HepG2 (cell line): ENCODE data around the gene ECHS1. TPM values are rescaled to one million over a fixed set of nuclear protein-coding genes. Genes with fewer than 3 reads are reported as not detected.

ENCODE experiments used
- ARNT2 ChIP-seq: sonication (generic); formaldehyde crosslinking; IDR thresholded peaks from 2 replicates; pipeline ENCODE4 v1.8.0; 2022; ENCODE audit warnings: mild to moderate bottlenecking, low read depth, missing genetic modification reagents, moderate library complexity
- GATA4 ChIP-seq: sonication (generic); IDR thresholded peaks from 2 replicates; pipeline ENCODE4 v1.6.1; 2016; ENCODE audit warnings: antibody characterized with exemption, low read depth, borderline replicate concordance
- HES4 ChIP-seq: sonication (generic); formaldehyde crosslinking; IDR thresholded peaks from 2 replicates; pipeline ENCODE4 v1.9.0; 2021; ENCODE audit warnings: mild to moderate bottlenecking, missing genetic modification reagents, borderline replicate concordance
- JUN ChIP-seq: sonication (generic); formaldehyde crosslinking; IDR thresholded peaks from 2 replicates; pipeline ENCODE4 v1.4.0; 2020; ENCODE audit warnings: mild to moderate bottlenecking, missing genetic modification reagents
- KLF11 ChIP-seq: IDR thresholded peaks from 2 replicates; pipeline ENCODE4 v1.6.1; 2016; ENCODE audit warnings: missing compliant biosample characterization
- MZF1 ChIP-seq: sonication (generic); formaldehyde crosslinking; IDR thresholded peaks from 2 replicates; pipeline ENCODE4 v1.8.1; 2023; ENCODE audit warnings: mild to moderate bottlenecking, missing genetic modification reagents, borderline replicate concordance
- NFIC ChIP-seq: IDR thresholded peaks from 2 replicates; pipeline ENCODE4 v1.6.1; 2012; ENCODE audit warnings: mild to moderate bottlenecking, low read length, inconsistent platforms
- NR2C2 ChIP-seq: sonication (generic); formaldehyde crosslinking; IDR thresholded peaks from 2 replicates; pipeline ENCODE4 v1.4.0; 2020; ENCODE audit warnings: missing genetic modification reagents, mild to moderate bottlenecking, moderate library complexity, borderline replicate concordance
- PHF21A ChIP-seq: sonication (generic); formaldehyde crosslinking; IDR thresholded peaks from 2 replicates; pipeline ENCODE4 v1.5.0; 2020; ENCODE audit warnings: mild to moderate bottlenecking, missing genetic modification reagents
- REPIN1 ChIP-seq: sonication (generic); formaldehyde crosslinking; IDR thresholded peaks from 2 replicates; pipeline ENCODE4 v1.8.0; 2022; ENCODE audit warnings: missing genetic modification reagents, low read depth, mild to moderate bottlenecking, borderline replicate concordance
- SAP130 ChIP-seq: IDR thresholded peaks from 2 replicates; pipeline ENCODE4 v1.6.1; 2016; ENCODE audit warnings: low read depth
- ZFP90 ChIP-seq: sonication (generic); formaldehyde crosslinking; IDR thresholded peaks from 2 replicates; pipeline ENCODE4 v1.8.0; 2022; ENCODE audit warnings: missing genetic modification reagents, mild to moderate bottlenecking, inconsistent platforms, borderline replicate concordance
- ZNF207 ChIP-seq: fragments of 450-650 bp; IDR thresholded peaks from 2 replicates; pipeline ENCODE4 v1.6.1; 2016; ENCODE audit warnings: antibody characterized with exemption, borderline replicate concordance
- ZNF430 ChIP-seq: sonication (generic); formaldehyde crosslinking; IDR thresholded peaks from 2 replicates; pipeline ENCODE4 v1.9.0; 2021; ENCODE audit warnings: mild to moderate bottlenecking, missing genetic modification reagents
- polyA plus RNA-seq, 8 experiments: library from polyadenylated mRNA; depleted of rRNA in 3 of 8; stranded (reverse) in 7 of 8; unstranded in 1 of 8; fragments of >200 nt; fragmentation: Illumina TruSeq in 4 of 8; extraction: Trizol in 4 of 8; gene quantifications; 2 replicates each; pipeline versions ENCODE4 v1.2.1 to v1.2.3, GENCODE V29; 2011 to 2016; ENCODE audit warnings: low read depth in 4 of 8, missing spikeins in 1 of 8, mixed read lengths in 1 of 8; ENCODE audit not compliant: insufficient read depth in 1 of 8
- total RNA-seq, 5 experiments: library from RNA; depleted of rRNA; stranded (reverse); fragments of >200 nt; fragmentation: Illumina TruSeq; extraction: Trizol; gene quantifications; 2 replicates each; pipeline ENCODE4 v1.2.3, GENCODE V29; 2016; ENCODE audit warnings: low read depth in 1 of 5
- TF ChIP-seq, protein P1 (sequence below): sonication (generic); formaldehyde crosslinking; IDR thresholded peaks from 2 replicates; pipeline ENCODE4 v1.4.0; 2020; ENCODE audit warnings: mild to moderate bottlenecking, missing genetic modification reagents
- TF ChIP-seq, protein P2 (sequence below): IDR thresholded peaks from 2 replicates; pipeline ENCODE4 v1.6.1; 2016; ENCODE audit warnings: missing compliant biosample characterization, missing genetic modification reagents, borderline replicate concordance
- TF ChIP-seq, protein P3 (sequence below): sonication (generic); formaldehyde crosslinking; IDR thresholded peaks from 2 replicates; pipeline ENCODE4 v1.5.1; 2020; ENCODE audit warnings: missing genetic modification reagents, mild to moderate bottlenecking, borderline replicate concordance
- TF ChIP-seq, protein P4 (sequence below): sonication (generic); formaldehyde crosslinking; IDR thresholded peaks from 2 replicates; pipeline ENCODE4 v1.9.0; 2021; ENCODE audit warnings: missing genetic modification reagents, borderline replicate concordance

The ECHS1 gene
- total and polyA plus RNA-seq, 2 of the 13 experiments (the other 11 are each of a cell fraction or from before 2014, with no cell fraction given): 32.7 to 195 TPM

DNA sequence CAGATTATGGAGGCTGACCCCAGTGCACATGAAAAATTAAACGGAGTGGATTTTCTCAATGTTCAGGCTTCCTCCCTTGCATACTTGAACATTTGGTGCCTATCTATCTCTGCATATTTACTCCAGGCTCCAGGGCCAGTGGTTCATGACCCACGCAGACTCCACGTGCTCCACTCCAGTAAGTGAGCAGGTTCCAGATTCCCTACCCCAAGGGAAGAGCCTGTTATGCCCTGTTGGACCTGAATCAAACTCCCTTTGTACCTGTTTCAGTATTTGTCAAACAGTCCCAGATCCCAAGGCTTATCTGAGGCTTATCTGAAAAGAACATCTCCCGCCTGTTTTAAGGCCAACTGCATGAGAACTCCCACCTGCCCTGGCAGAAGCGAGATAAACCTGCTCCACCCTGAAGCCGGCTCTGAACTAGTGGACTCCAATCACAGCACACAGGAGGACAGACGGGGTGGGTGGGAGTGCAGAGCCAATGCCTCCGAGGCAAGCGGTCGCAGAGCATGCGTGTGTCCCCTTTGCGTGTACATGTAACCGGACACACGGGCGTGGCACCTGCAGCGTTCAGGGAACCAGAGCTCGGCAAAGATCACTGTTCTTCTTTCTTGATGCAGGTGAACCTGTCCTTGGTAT, 13.1 kb downstream of the ECHS1 start (continued):
- TF ChIP-seq, protein P1, sequence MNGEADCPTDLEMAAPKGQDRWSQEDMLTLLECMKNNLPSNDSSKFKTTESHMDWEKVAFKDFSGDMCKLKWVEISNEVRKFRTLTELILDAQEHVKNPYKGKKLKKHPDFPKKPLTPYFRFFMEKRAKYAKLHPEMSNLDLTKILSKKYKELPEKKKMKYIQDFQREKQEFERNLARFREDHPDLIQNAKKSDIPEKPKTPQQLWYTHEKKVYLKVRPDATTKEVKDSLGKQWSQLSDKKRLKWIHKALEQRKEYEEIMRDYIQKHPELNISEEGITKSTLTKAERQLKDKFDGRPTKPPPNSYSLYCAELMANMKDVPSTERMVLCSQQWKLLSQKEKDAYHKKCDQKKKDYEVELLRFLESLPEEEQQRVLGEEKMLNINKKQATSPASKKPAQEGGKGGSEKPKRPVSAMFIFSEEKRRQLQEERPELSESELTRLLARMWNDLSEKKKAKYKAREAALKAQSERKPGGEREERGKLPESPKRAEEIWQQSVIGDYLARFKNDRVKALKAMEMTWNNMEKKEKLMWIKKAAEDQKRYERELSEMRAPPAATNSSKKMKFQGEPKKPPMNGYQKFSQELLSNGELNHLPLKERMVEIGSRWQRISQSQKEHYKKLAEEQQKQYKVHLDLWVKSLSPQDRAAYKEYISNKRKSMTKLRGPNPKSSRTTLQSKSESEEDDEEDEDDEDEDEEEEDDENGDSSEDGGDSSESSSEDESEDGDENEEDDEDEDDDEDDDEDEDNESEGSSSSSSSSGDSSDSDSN (CRISPR knock-in tag): peak; percentile 29; the same call in 1 of the 2 replicates
- TF ChIP-seq ZFP90: no peak
- TF ChIP-seq GATA4: 0 out of 2 replicates have a peak, but pooled peaks have one; percentile 48
- peak; percentile 59; the same call in 1 of the 2 replicates for TF ChIP-seq ZNF430 (CRISPR knock-in tag)
- TF ChIP-seq PHF21A (CRISPR knock-in tag): peak; percentile 56; the same call in 1 of the 2 replicates
- 0 out of 2 replicates have a peak, but pooled peaks have one; percentile 33 for TF ChIP-seq JUN (CRISPR knock-in tag)
- TF ChIP-seq REPIN1 (CRISPR knock-in tag): no peak
- peak; percentile 57; the same call in 1 of the 2 replicates for TF ChIP-seq ARNT2 (CRISPR knock-in tag)
- no peak for TF ChIP-seq MZF1 (CRISPR knock-in tag)
- 0 out of 2 replicates have a peak, but pooled peaks have one; percentile 8 for TF ChIP-seq SAP130 (CRISPR knock-in tag)
- no peak for TF ChIP-seq HES4 (CRISPR knock-in tag)
- TF ChIP-seq, protein P2, sequence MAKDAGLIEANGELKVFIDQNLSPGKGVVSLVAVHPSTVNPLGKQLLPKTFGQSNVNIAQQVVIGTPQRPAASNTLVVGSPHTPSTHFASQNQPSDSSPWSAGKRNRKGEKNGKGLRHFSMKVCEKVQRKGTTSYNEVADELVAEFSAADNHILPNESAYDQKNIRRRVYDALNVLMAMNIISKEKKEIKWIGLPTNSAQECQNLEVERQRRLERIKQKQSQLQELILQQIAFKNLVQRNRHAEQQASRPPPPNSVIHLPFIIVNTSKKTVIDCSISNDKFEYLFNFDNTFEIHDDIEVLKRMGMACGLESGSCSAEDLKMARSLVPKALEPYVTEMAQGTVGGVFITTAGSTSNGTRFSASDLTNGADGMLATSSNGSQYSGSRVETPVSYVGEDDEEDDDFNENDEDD: peak; percentile 90; the same call in 1 of the 2 replicates
- peak; percentile 18; the same call in 1 of the 2 replicates for TF ChIP-seq NFIC
- TF ChIP-seq KLF11: no peak
- TF ChIP-seq ZNF207: no peak
- TF ChIP-seq, protein P3, sequence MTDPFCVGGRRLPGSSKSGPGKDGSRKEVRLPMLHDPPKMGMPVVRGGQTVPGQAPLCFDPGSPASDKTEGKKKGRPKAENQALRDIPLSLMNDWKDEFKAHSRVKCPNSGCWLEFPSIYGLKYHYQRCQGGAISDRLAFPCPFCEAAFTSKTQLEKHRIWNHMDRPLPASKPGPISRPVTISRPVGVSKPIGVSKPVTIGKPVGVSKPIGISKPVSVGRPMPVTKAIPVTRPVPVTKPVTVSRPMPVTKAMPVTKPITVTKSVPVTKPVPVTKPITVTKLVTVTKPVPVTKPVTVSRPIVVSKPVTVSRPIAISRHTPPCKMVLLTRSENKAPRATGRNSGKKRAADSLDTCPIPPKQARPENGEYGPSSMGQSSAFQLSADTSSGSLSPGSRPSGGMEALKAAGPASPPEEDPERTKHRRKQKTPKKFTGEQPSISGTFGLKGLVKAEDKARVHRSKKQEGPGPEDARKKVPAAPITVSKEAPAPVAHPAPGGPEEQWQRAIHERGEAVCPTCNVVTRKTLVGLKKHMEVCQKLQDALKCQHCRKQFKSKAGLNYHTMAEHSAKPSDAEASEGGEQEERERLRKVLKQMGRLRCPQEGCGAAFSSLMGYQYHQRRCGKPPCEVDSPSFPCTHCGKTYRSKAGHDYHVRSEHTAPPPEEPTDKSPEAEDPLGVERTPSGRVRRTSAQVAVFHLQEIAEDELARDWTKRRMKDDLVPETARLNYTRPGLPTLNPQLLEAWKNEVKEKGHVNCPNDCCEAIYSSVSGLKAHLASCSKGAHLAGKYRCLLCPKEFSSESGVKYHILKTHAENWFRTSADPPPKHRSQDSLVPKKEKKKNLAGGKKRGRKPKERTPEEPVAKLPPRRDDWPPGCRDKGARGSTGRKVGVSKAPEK: no peak; the same call in 1 of the 2 replicates
- TF ChIP-seq, protein P4, sequence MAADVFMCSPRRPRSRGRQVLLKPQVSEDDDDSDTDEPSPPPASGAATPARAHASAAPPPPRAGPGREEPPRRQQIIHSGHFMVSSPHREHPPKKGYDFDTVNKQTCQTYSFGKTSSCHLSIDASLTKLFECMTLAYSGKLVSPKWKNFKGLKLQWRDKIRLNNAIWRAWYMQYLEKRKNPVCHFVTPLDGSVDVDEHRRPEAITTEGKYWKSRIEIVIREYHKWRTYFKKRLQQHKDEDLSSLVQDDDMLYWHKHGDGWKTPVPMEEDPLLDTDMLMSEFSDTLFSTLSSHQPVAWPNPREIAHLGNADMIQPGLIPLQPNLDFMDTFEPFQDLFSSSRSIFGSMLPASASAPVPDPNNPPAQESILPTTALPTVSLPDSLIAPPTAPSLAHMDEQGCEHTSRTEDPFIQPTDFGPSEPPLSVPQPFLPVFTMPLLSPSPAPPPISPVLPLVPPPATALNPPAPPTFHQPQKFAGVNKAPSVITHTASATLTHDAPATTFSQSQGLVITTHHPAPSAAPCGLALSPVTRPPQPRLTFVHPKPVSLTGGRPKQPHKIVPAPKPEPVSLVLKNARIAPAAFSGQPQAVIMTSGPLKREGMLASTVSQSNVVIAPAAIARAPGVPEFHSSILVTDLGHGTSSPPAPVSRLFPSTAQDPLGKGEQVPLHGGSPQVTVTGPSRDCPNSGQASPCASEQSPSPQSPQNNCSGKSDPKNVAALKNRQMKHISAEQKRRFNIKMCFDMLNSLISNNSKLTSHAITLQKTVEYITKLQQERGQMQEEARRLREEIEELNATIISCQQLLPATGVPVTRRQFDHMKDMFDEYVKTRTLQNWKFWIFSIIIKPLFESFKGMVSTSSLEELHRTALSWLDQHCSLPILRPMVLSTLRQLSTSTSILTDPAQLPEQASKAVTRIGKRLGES (CRISPR knock-in tag): peak; percentile 80; the same call in 1 of the 2 replicates
- TF ChIP-seq NR2C2: no peak
